Ovary (tissue), 9 donors: ENCODE data around the gene CHMP4B. TPM values are rescaled to one million over a fixed set of nuclear protein-coding genes. Genes with fewer than 3 reads are reported as not detected.

ENCODE experiments used
- DNase-seq, 5 donors: peaks; one replicate each; pipeline ENCODE4 v3.0.0-alpha.2; 2019 to 2020
- H3K27ac ChIP-seq, 2 donors: fragments of 200-600 bp; one replicate each; pipeline versions ENCODE4 v1.5.1 to v1.8.0; 2019 to 2022
- H3K27me3 ChIP-seq: fragments of 200-600 bp; one replicate; pipeline ENCODE4 v1.8.0; 2022
- H3K36me3 ChIP-seq: fragments of 200-600 bp; sonication (generic); one replicate; pipeline ENCODE4 v1.5.1; 2019
- H3K4me1 ChIP-seq: one replicate; pipeline ENCODE4 v1.8.1; 2013; ENCODE audit warnings: mild to moderate bottlenecking, moderate library complexity; ENCODE audit not compliant: insufficient read depth
- H3K4me3 ChIP-seq: fragments of 200-600 bp; sonication (generic); one replicate; pipeline ENCODE4 v1.5.1; 2017
- H3K9me3 ChIP-seq, 2 donors: fragments of 200-600 bp in 1 of 2; sonication (generic) in 1 of 2; one replicate each; pipeline versions ENCODE4 v1.5.1 to v1.8.1; 2013 to 2019; ENCODE audit warnings: mild to moderate bottlenecking in 1 of 2, moderate library complexity in 1 of 2
- CTCF ChIP-seq, 3 donors: fragments of 450-650 bp in 2 of 3; fragments of 200-600 bp in 1 of 3; IDR thresholded peaks; one replicate each; pipeline versions ENCODE4 v1.5.1 to v1.8.0; 2016 to 2022; ENCODE audit warnings: antibody characterized with exemption in 3 of 3, mild to moderate bottlenecking in 1 of 3
- EP300 ChIP-seq: sonication (generic); formaldehyde crosslinking; IDR thresholded peaks from one replicate; pipeline ENCODE4 v1.6.1; 2017; ENCODE audit warnings: antibody characterized with exemption
- POLR2A ChIP-seq: fragments of 450-650 bp; IDR thresholded peaks from one replicate; pipeline ENCODE4 v1.6.1; 2017; ENCODE audit warnings: antibody characterized with exemption, mild to moderate bottlenecking, moderate library complexity
- WGBS, 3 donors: extraction: QIAGEN DNeasy Blood & Tissue Kit in 1 of 3; methylation state at CpG; one replicate each; pipeline versions ENCODE4 v1.1.5 to v1.1.7; 2013 to 2017; 5-methylcytosine and 5-hydroxymethylcytosine counted together
- intact Hi-C, 4 donors: fragments of 100-400 bp; cut with DNase I; formaldehyde crosslinking; loops; one replicate each; pipeline versions ENCODE4 v1.11.0 to v1.15.1; 2022 to 2023
- polyA plus RNA-seq, 2 donors: library from polyadenylated mRNA; stranded (reverse); fragments of 200-250 nt in 1 of 2; fragments of 350-450 nt in 1 of 2; fragmentation: Illumina TruSeq in 1 of 2; extraction: RNeasy Lipid Tissue Mini Kit (QIAGEN cat#74804) in 1 of 2; gene quantifications; one replicate each; pipeline ENCODE4 v1.2.3, GENCODE V29; 2013 to 2014
- total RNA-seq, 7 donors: library from RNA; depleted of rRNA in 2 of 7; stranded (reverse); fragments of >200 nt in 2 of 7; fragmentation: NEBNext Ultra II Directional in 3 of 7; extraction: Animal tissue kit (Norgen Biotek cat#: 25700) in 3 of 7; gene quantifications; one replicate each; pipeline versions ENCODE4 v1.1.0 to v1.2.4, GENCODE V29; 2016 to 2023
- donor health status: DM: no; HTN: no; CAD: no; lungs with moderate emphysema.
- donor health status: DM: no; HTN: no; CAD: no.
- donor health status: Bipolar disorder and iron deficiency.
- donor health status: DM: yes; HTN: yes; CAD: no.
- donor health status: DM: no; HTN: no; CAD: no.
- donor health status: DM: yes; HTN: yes; CAD: no.

The CHMP4B gene
- total and polyA plus RNA-seq, 9 donors, result 48.5 to 153 (median 96.7) TPM

GRCh38 chr20:33857722-33858563, 46.8 kb downstream of the CHMP4B start:
- no peaks in the 10 kb centered on the region for H3K9me3 ChIP-seq
- H3K4me3 ChIP-seq, result no peak overlapping the region
- intact Hi-C loops, result no loop called here
- no peaks in the 10 kb centered on the region for H3K36me3 ChIP-seq
- TF ChIP-seq POLR2A (no peak), EP300 (no peak), CTCF (IDR thresholded peaks at IDR 0.05) (no peak)
- no peak overlapping the region for H3K27ac ChIP-seq
- WGBS, 3 donors, result 66 to 73% (median 71%) methylated on average over 13 of the region's 13 CpGs
- no peak for DNase-seq
- H3K27me3 ChIP-seq, result no peaks in the 10 kb centered on the region
- H3K4me1 ChIP-seq, result peaks cover under 1% of the 10 kb centered on the region

- WGBS, 3 donors, result 95 to 97% (median 96%) methylated on average over 4 of the region's 4 CpGs
- Histone ChIP-seq H3K27ac (no peak overlapping the region), H3K4me1 (peaks cover 2% of the 10 kb centered on the region), H3K27me3 (no peaks in the 10 kb centered on the region), H3K4me3 (no peak overlapping the region), H3K9me3 (no peaks in the 10 kb centered on the region), H3K36me3 (no peaks in the 10 kb centered on the region)
- intact Hi-C loops, result no loop called here
- DNase-seq, result no peak
- TF ChIP-seq EP300 (no peak), CTCF (IDR thresholded peaks at IDR 0.05) (no peak)
These were observed 47.5 kb downstream of the CHMP4B start for GRCh38 chr20:33858666-33859065.

GRCh38 chr20:33859157-33859695, 48.1 kb downstream of the CHMP4B start:
- no peak overlapping the region for H3K4me3 ChIP-seq
- H3K9me3 ChIP-seq, result no peaks in the 10 kb centered on the region
- no peaks in the 10 kb centered on the region for H3K36me3 ChIP-seq
- peaks cover 2% of the 10 kb centered on the region for H3K4me1 ChIP-seq
- intact Hi-C loops, result no loop called here
- TF ChIP-seq POLR2A (no peak), EP300 (no peak), CTCF (IDR thresholded peaks at IDR 0.05) (no peak)
- WGBS, 3 donors, result 71 to 75% (median 74%) methylated on average over 12 of the region's 12 CpGs
- H3K27ac ChIP-seq, result no peak overlapping the region
- no peak for DNase-seq
- no peaks in the 10 kb centered on the region for H3K27me3 ChIP-seq

- DNase-seq, result no peak
- Histone ChIP-seq H3K9me3 (no peaks in the 10 kb centered on the region), H3K27ac (no peak overlapping the region), H3K4me1 (peaks cover 2% of the 10 kb centered on the region), H3K36me3 (no peaks in the 10 kb centered on the region), H3K4me3 (no peak overlapping the region), H3K27me3 (no peaks in the 10 kb centered on the region)
- intact Hi-C loops, result loop anchor here in 3 of 4 donors (5.0 to 10.0 kb wide), 3 partner anchors 213 to 268 kb away; no protein-coding TSS in a partner anchor
- WGBS, 3 donors, result 77 to 81% (median 78%) methylated on average over 3 of the region's 3 CpGs
- no peak for TF ChIP-seq CTCF (IDR thresholded peaks at IDR 0.05)
- no peak for TF ChIP-seq EP300
- TF ChIP-seq POLR2A, result no peak
These were observed 48.6 kb downstream of the CHMP4B start for GRCh38 chr20:33859751-33860150.
